IPS-11a (cell line): Measurements from ENCODE around the gene SYNPO2.

Source experiments
- H3K4me3 ChIP-seq: one replicate; pipeline ENCODE4 v1.5.1; 2013; ENCODE audit warnings: low read depth, low read length, control low read depth

The SYNPO2 gene

GRCh38 chr4:119104644-119105273 lies 216.1 kb downstream of the SYNPO2 start:
- no peak overlapping the region for H3K4me3 ChIP-seq

GRCh38 chr4:119105605-119106004 lies 217.0 kb downstream of the SYNPO2 start:
- H3K4me3 ChIP-seq, result no peak overlapping the region

GRCh38 chr4:119106036-119107000 lies 217.7 kb downstream of the SYNPO2 start:
- no peak overlapping the region for H3K4me3 ChIP-seq

- H3K4me3 ChIP-seq, result no peak overlapping the region
Measured at GRCh38 chr4:119110121-119110520, 221.5 kb downstream of the SYNPO2 start.
